ENCODE results near the gene PLIN4. TPM values are rescaled to one million over a fixed set of nuclear protein-coding genes. Genes with fewer than 3 reads are reported as not detected.

The PLIN4 gene, protein sequence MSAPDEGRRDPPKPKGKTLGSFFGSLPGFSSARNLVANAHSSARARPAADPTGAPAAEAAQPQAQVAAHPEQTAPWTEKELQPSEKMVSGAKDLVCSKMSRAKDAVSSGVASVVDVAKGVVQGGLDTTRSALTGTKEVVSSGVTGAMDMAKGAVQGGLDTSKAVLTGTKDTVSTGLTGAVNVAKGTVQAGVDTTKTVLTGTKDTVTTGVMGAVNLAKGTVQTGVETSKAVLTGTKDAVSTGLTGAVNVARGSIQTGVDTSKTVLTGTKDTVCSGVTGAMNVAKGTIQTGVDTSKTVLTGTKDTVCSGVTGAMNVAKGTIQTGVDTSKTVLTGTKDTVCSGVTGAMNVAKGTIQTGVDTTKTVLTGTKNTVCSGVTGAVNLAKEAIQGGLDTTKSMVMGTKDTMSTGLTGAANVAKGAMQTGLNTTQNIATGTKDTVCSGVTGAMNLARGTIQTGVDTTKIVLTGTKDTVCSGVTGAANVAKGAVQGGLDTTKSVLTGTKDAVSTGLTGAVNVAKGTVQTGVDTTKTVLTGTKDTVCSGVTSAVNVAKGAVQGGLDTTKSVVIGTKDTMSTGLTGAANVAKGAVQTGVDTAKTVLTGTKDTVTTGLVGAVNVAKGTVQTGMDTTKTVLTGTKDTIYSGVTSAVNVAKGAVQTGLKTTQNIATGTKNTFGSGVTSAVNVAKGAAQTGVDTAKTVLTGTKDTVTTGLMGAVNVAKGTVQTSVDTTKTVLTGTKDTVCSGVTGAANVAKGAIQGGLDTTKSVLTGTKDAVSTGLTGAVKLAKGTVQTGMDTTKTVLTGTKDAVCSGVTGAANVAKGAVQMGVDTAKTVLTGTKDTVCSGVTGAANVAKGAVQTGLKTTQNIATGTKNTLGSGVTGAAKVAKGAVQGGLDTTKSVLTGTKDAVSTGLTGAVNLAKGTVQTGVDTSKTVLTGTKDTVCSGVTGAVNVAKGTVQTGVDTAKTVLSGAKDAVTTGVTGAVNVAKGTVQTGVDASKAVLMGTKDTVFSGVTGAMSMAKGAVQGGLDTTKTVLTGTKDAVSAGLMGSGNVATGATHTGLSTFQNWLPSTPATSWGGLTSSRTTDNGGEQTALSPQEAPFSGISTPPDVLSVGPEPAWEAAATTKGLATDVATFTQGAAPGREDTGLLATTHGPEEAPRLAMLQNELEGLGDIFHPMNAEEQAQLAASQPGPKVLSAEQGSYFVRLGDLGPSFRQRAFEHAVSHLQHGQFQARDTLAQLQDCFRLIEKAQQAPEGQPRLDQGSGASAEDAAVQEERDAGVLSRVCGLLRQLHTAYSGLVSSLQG (N-terminal part only)
- total RNA-seq (2022; extraction: Qiagen RNA extraction; ENCODE audit: low read depth) = 0.18 to 0.23 TPM (median 0.19 TPM) in 5 replicates

DNA sequence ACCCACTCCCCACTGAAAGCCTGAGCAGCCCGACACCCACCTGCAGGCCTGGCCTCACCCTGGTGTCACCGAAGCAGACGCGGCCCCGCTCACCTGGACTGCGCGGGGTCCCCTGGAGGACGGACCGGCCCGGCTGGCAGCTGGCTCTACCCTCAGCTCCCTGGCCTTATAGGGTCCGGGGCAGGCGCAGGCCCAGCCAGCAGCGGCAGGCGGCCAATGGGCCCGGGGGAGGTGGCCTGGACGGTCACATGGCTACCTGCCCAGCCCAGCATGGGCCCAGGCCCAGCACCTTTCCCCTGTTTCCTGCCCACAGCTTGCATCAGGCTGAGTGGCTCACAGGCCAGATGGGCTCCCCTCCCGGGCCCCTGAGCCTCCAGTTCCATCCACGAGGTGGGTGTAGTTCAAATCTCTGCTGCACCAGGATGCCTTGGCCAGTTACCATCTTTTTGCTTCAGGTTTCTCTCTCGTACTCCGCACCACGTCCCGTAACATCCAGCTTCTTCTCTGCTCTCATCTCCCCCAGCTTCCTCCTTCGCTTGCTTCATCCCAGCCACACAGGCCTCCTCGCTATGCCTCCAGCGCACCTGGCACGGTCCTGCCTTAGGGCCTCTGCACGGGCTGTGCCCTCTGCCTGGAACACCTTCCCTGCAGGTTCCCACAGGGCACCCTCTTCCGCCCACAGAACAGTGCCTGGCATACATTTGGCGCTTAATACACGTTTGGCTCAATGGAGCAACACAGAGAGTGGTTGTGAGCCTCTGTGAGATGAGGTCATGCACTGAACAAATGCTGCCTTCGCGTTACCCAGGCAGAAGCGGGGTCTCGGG, at the start of gene PLIN4:
TSS of gene PLIN4 (minus strand) at position 142 of the 827 bp plus-strand sequence. CDS start 214 bp downstream, outside the sequence.

DNA sequence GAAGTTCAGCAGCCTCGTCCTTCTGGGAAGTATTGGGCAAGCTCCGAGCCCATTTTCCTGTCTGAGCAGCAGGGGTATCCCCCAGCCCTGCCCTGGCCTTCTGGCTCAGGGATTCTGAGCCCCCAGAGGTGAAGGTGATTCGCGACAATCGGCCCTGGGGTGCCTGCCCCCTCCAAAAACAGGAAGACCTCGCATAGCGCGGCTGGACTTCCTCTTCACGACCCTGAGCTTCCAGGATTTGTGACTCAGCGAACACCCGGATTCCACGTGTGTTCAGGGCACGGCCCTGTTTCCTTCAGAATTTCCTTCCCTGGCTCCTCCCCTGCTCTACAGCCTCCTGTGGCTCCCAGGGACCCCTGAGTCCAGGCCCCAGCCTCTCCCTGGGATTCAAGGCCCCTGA, 41.3 kb upstream of the PLIN4 start, which contains the start of gene SEMA6B:
TSS of gene SEMA6B (minus strand) at position 116 of the 400 bp plus-strand sequence. CDS start 1,227 bp downstream, outside the sequence.

DNA sequence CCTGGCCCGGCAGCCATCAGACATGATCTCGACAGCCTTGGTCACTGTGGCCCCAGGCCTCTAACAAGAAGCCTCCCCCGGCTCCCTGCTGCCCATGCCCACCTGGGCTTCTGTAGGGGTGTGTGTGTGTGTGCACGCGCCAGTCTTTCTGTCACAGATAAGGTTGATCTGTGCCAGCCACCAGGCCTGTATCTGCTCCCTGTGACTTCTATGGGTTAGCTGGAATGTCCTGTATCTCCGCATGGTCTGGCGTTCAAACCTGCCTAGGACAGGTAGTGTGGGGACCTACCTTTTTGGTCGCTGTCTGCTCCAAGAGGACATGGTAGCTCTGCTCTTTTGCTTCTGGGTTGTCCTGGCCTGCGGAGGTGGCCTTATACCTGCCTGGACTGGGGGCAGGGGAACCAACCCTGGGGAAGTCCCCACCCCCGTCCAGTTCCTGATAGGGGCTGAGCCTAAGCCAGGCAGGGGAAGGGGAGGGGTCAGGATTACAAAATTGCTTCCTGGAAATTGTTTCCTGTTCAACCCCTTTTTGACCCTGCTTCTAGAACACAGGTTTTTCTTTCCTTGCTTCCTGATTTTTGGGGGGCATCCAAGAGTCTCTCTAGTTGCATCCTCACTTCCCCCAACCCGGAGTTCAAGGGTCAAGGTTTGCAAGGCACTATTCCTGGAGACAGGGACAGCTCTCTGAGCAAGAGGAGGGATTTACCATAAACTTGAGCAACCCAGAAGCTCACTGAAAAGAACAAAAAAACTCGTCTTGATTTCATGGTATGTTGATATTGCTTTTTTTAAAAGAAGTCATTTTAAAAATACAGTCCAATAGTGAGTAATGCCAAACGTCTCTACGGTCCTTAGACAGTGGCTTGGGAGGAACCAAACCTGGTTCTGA, 21.7 kb upstream of the PLIN4 start, which contains the start of gene LRG1:
TSS of gene LRG1 (minus strand) at position 344 of the 889 bp plus-strand sequence. CDS start at position 321, 23 bp downstream.

DNA sequence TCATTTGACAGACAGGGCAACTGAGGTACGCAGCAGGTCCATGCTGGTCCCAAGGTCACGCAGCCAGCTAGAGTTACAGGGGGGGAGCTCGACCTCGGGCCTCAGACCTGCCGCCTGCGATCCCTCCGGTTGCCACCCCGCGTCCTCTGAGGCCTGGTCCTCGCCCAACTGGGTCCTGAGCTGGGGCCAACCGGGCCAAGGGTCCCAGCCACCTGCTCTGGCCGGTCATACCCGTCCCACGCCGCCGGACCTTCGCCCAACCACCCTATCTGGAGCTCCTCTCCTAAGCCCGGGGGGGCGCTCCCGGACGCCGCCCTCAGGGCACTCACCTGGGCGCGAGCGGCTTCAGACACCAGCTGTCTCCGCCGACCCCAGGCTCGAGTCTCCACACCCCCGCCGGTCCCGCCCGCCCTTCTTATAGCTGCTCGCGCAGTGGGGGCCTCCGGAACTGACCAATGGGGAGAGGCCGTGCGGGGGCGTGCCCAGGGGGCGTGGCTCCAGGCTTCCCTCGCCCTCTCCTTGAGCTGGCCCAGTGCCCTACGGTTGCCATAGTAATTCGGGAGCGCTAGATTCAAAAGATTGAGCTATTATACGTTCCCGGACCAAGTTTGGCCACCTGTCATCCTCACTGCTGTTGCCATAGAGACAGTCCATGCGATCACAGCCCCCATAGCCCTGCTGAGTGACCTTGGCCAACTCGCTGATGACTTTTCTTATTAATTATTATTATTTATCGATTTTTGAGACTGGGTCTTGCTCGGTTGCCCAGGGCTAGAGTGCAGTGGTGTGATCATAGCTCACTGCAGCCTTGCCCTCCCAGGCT, 16.8 kb upstream of the PLIN4 start, which contains the start of gene PLIN5:
TSS of gene PLIN5 (minus strand) at position 389 of the 823 bp plus-strand sequence. CDS start 1,150 bp downstream, outside the sequence.

DNA sequence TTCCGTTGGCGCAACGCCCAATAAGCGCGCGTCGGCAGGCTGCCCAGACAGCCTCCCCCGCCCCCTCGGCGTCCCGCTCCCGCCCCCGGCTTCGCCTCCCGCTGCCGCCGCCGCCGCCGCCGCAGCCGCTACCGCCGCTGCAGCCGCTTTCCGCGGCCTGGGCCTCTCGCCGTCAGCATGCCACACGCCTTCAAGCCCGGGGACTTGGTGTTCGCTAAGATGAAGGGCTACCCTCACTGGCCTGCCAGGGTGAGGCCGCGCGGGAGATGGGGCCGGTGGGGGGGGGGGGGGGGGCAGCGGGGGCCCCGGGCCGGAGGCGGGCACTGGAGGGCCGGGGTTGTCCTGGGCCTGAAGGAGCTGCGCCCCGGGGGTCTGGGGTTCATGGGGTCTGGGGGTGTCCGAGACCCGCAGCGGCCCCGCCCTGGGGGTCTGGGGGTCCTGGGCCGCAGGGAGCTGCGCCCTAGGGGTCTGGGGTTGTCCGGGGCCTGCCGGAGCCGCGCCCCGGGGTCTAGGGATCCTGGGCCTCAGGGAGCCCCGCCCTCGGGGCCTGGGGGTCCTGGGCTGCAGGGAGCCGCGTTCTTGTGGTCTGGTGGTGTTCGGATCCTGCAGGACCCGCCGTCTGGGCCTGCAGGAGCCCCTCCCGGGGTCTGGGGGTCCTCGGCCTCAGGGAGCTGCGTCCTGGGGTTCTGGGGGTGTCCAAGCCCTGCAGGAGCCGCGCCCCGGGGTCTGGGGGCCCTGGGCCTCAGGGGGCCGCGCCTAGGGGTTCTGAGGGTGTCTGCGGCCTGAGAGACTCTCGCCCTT, 45.9 kb downstream of the PLIN4 start, which contains the start of gene HDGFL2:
TSS of gene HDGFL2 (plus strand) at position 124 of the 801 bp plus-strand sequence. CDS start at position 178, 54 bp downstream.

DNA sequence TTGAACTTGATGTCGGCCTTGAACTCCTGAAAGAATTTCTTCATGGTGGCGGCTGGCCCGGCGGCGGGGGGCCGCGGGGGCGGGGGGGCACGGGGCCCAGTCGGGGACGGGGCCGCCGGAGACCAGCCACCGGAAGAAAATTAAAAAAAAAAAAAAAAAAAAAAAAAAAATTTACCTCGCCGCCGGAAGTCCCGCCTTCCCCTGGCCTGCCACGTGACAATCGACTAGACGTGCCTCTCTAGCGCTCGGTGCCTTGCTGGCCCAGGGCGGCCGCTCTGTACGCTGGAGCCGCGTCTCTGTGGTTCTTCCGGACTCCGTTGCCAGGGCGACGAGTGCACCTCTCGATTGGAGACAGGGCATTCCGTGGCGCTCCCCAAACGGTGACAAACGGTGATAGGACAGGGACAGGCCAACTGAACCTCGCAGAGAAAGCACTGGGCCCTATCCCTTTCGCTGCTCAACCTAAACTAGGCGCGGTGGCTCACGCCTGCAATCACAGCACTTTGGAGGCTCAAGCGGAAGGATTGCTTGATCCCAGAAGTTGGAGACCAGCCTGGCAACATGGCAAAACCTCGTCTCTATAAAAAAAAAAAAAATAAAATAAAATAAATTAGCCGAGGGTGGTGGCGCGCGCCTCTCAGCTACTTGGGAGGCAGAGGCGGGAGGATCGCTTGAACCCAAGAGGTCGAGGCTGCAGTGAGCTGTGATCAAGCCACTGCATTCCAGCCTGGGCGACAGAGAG, 60.5 kb downstream of the PLIN4 start, which contains the start of gene UBXN6:
TSS of gene UBXN6 (minus strand) at position 141 of the 742 bp plus-strand sequence. CDS start at position 44, 97 bp downstream.

Other genes with a start within 250 kb of the PLIN4 start
- gene SHD, start 239.2 kb downstream of the PLIN4 start, total RNA-seq (2022; extraction: Qiagen RNA extraction; ENCODE audit: low read depth) = not detected in 5 replicates
- not detected in 5 replicates for gene TMIGD2, start 216.1 kb downstream of the PLIN4 start, total RNA-seq (2022; extraction: Qiagen RNA extraction; ENCODE audit: low read depth)
- gene FSD1, start 213.9 kb downstream of the PLIN4 start, total RNA-seq (2022; extraction: Qiagen RNA extraction; ENCODE audit: low read depth) = 6.3 to 9.6 TPM (median 8.5 TPM) in 5 replicates
- gene STAP2, start 179.7 kb downstream of the PLIN4 start, total RNA-seq (2022; extraction: Qiagen RNA extraction; ENCODE audit: low read depth) = not detected in 5 replicates
- gene MPND, start 174.9 kb downstream of the PLIN4 start, total RNA-seq (2022; extraction: Qiagen RNA extraction; ENCODE audit: low read depth) = 5.8 to 12.9 TPM (median 11.1 TPM) in 5 replicates
- 45.6 to 64.3 TPM (median 59.9 TPM) in 5 replicates for gene SH3GL1, start 117.9 kb downstream of the PLIN4 start, total RNA-seq (2022; extraction: Qiagen RNA extraction; ENCODE audit: low read depth)
- 18.3 to 21.9 TPM (median 20.8 TPM) in 5 replicates for gene CHAF1A, start 115.8 kb downstream of the PLIN4 start, total RNA-seq (2022; extraction: Qiagen RNA extraction; ENCODE audit: low read depth)
- 35.9 to 65.2 TPM (median 58.6 TPM) in 5 replicates for gene UBXN6, start 60.7 kb downstream of the PLIN4 start, total RNA-seq (2022; extraction: Qiagen RNA extraction; ENCODE audit: low read depth)
- 23.2 to 29.4 TPM (median 26.9 TPM) in 5 replicates for gene HDGFL2, start 46.2 kb downstream of the PLIN4 start, total RNA-seq (2022; extraction: Qiagen RNA extraction; ENCODE audit: low read depth)
- 0.10 to 0.15 TPM (median 0.12 TPM) in 3 of 5 replicates, not detected in the others for gene PLIN5, start 16.7 kb upstream of the PLIN4 start, total RNA-seq (2022; extraction: Qiagen RNA extraction; ENCODE audit: low read depth)
- gene LRG1, start 21.6 kb upstream of the PLIN4 start, total RNA-seq (2022; extraction: Qiagen RNA extraction; ENCODE audit: low read depth) = 0.08 to 0.41 TPM (median 0.11 TPM) in 4 of 5 replicates, not detected in the other
- gene SEMA6B, start 41.2 kb upstream of the PLIN4 start, total RNA-seq (2022; extraction: Qiagen RNA extraction; ENCODE audit: low read depth) = 4.5 to 6.2 TPM (median 5.5 TPM) in 5 replicates
- 2.9 to 4.5 TPM (median 3.9 TPM) in 5 replicates for gene TNFAIP8L1, start 121.0 kb upstream of the PLIN4 start, total RNA-seq (2022; extraction: Qiagen RNA extraction; ENCODE audit: low read depth)
- gene MYDGF, start 151.9 kb upstream of the PLIN4 start, total RNA-seq (2022; extraction: Qiagen RNA extraction; ENCODE audit: low read depth) = 122 to 151 TPM (median 136 TPM) in 5 replicates
- gene DPP9, start 205.4 kb upstream of the PLIN4 start, total RNA-seq (2022; extraction: Qiagen RNA extraction; ENCODE audit: low read depth) = 53.4 to 65.4 TPM (median 59.7 TPM) in 5 replicates